Measurements from ENCODE around the gene NRF1.
"Not testable (repeated sequence)": the region's sequence is repeated elsewhere in the genome, so short reads cannot be mapped to it uniquely, and the experiment has no call there.

The NRF1 gene

DNA sequence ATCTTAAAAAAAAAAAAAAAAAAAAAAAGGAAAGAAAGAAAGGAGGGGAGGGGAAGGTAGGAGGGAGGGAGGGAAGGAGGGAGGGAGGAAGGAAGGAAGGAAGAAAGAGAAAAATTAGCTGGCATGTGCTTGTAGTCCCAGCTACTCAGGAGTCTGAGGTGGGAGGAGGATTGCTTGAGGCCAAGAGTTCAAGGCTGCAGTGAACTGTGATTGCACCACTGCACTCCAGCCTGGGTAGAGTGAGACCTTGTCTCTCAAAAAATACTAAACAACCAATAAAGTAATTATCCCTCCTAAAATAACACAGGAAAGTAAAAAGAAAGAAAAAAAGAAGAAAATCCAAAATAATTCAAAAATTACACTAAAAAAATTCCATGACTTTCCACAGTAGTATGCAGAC, 13.8 kb upstream of the NRF1 start:
- TF ChIP-seq, protein P1, sequence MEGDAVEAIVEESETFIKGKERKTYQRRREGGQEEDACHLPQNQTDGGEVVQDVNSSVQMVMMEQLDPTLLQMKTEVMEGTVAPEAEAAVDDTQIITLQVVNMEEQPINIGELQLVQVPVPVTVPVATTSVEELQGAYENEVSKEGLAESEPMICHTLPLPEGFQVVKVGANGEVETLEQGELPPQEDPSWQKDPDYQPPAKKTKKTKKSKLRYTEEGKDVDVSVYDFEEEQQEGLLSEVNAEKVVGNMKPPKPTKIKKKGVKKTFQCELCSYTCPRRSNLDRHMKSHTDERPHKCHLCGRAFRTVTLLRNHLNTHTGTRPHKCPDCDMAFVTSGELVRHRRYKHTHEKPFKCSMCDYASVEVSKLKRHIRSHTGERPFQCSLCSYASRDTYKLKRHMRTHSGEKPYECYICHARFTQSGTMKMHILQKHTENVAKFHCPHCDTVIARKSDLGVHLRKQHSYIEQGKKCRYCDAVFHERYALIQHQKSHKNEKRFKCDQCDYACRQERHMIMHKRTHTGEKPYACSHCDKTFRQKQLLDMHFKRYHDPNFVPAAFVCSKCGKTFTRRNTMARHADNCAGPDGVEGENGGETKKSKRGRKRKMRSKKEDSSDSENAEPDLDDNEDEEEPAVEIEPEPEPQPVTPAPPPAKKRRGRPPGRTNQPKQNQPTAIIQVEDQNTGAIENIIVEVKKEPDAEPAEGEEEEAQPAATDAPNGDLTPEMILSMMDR (IDR thresholded peaks at IDR 0.05; ENCODE audit: low read depth, low read length) = no peak
- H3K4me3 ChIP-seq (ENCODE audit: low read depth, low read length) = no peak overlapping the region

DNA sequence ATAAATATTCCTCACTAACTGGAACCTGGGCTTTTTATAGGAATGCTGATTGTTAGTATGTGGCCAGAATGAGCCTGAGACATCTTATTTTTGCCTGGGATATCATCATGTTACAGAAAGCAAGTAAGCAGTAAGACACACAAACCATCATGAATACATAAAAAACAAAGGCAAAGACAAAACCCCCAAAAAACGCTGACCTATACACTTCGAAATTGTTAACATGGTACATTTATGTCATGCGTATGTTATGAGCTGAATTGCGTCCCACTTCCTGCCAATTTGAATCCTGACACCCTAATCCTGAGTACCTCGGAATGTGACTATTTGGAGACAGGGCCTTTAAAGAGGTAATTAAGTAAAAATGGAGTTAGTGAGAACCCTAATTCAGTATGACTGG, 12.3 kb upstream of the NRF1 start:
- TF ChIP-seq, protein P1 (IDR thresholded peaks at IDR 0.05; ENCODE audit: low read depth, low read length) = no peak
- no peak overlapping the region for H3K4me3 ChIP-seq (ENCODE audit: low read depth, low read length)

DNA sequence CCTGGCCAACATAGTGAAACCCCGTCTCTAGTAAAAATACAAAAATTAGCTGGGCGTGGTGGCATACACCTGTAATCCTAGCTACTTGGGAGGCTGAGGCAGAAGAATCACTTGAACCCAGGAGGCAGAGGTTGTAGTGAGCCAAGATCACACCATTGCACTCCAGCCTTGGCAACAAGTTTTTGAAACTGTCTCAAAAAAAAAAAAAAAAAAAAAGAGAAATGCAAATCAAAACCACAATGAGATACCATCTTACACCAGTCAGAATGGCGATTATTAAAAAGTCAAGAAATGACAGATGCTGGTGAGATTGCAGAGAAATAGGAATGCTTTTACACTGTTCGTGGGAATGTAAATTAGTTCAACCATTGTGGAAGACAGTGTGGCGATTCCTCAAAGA, 7.9 kb upstream of the NRF1 start:
- not testable (repeated sequence) for H3K4me3 ChIP-seq (ENCODE audit: low read depth, low read length)

DNA sequence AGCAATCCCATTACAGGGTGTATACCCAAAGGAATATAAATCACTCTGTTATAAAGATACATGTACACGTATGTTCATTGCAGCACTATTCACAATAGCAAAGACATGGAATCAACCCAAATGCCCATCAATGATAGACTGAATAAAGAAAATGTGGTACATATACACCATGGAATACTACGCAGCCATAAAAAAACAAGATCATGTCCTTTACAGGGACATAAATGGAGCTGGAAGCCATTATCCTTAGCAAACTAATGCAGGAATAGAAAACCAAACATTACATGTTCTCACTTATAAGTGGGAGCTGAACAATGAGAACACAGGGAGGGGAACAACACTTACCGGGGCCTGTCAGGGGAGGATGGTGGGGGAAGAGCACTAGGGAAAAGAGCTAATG, 7.5 kb upstream of the NRF1 start:
- not testable (repeated sequence) for H3K4me3 ChIP-seq (ENCODE audit: low read depth, low read length)

DNA sequence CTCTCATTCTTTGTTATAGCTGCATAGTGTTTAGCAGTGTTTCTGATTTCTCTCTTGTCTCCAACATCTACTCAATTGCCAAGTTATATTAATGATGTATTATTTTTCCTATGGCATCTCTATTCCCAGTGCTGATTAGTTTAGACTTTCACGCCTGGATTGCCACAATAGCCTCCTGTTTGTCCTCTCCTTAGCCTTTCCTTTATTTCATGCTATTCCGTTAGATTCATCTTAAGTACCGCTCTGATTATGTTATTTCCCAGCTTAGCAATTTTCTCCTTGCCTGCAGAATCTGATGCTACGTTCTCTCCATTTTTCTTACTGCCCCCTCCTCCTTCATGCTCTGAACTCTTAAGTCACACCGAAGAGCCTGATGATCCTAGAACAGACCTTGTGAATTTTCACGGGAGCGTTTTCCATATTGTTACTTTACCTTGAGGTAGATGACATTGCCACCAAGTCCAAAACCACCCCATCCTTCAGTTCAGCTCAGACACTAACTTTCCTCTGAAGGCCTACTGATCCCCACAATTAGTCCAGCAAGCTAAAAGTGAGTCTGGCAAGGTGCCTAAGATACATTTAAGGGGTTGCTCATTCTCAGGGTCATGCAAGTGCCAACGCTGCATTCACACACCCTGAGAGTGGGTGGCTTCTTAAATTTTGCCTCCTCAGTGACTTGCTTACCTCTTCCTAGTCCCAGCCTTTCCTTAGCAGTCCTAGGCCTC, 6.6 kb upstream of the NRF1 start:
- H3K4me3 ChIP-seq (ENCODE audit: low read depth, low read length) = no peak overlapping the region
- TF ChIP-seq, protein P1 (IDR thresholded peaks at IDR 0.05; ENCODE audit: low read depth, low read length) = no peak

DNA sequence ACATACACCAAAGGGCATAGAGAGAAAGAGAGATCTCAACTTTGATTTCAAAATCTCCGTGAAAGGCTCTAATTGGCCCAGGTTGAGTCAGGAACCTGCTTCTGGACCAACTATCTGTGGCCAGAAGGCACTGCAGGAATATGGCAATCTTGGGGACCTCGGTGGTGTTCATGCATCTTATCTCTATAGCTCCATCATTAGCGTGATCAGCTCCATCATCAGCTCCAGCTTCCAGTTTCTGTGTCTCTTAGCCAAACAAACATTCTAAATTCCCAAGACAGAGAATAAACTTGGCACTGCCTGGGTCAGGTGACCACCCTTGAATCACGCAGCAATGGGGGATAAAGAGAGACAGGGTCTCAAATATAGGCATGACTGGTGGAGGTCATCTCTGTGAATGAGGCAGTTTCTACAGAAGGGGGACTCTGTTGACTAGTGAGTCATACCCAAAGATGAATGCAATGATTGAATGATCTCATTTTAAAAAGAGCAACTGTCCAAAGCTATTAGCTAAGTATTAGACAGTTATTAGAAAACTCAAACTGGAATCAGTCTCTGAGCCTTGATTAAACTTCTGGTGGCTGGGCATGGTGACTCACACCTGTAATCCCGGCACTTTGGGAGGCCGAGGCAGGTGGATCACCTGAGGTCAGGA, 5.4 kb upstream of the NRF1 start:
- TF ChIP-seq, protein P1 (IDR thresholded peaks at IDR 0.05; ENCODE audit: low read depth, low read length) = no peak
- H3K4me3 ChIP-seq (ENCODE audit: low read depth, low read length) = no peak overlapping the region

DNA sequence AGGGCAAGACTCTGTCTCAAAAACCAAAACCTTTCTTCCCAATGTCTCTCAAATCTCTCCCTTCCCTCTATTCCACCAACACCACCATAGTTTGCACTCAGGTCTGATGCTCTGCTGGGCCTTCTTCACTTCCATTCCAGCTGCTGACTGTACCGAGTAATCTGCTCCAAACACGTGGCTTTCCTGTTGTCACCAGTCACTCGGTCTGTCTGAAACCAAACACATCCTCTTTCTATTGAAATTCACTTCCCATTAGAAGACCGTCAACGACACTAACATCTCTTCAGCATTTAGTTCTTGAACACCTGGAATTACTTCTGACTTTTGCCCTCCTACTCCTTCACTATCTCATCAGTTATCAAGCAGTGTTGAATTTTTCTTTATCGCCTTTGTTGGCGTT, 4.7 kb upstream of the NRF1 start:
- H3K4me3 ChIP-seq (ENCODE audit: low read depth, low read length) = no peak overlapping the region
- TF ChIP-seq, protein P1 (IDR thresholded peaks at IDR 0.05; ENCODE audit: low read depth, low read length) = no peak

DNA sequence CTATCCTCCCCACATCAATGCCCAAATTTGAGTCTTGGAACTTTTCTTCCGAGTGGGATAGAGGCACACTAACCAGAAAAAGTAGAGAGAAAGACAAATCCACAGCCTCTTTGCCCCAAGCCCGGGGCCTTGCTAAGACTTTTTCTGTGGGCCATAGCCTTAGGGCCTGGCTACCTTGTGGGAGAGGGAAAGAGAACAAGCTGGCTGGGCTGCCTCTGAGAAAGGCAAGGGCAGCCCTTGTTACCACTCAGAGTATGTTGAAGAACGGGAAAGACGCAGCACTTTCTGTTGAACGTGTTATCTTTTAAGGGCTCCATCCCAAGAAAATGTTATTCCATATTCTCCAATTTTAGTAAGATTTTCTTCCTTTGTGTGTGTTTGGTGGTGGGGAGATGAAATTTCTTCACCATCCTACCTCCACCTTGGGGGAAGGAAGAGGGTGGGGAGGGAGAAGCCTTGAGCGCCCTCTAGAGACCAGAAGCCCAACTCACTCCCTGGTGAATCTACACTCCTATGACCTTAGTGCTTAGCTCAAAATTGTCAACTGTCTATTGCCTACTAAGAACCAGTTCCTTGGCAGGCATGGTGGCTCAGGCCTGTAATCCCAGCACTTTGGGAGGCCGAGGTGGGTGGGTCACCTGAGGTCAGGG, 3.9 kb upstream of the NRF1 start:
- H3K4me3 ChIP-seq (ENCODE audit: low read depth, low read length) = no peak overlapping the region
- TF ChIP-seq, protein P1 (IDR thresholded peaks at IDR 0.05; ENCODE audit: low read depth, low read length) = peak; percentile 74

Measured in WI38 (cell line).